Gastroesophageal sphincter (tissue), 4 donors: ENCODE measurements around the gene CFAP99. TPM values are rescaled to one million over a fixed set of nuclear protein-coding genes. Genes with fewer than 3 reads are reported as not detected.
"Not testable (repeated sequence)": the region's sequence is repeated elsewhere in the genome, so short reads cannot be mapped to it uniquely, and the experiment has no call there.

Source experiments
- ATAC-seq: fragments of 150-250 bp; one replicate; pipeline ENCODE4 v1.9.1; 2016; ENCODE audit warnings: mild to moderate bottlenecking, moderate library complexity
- H3K27ac ChIP-seq, 4 donors: fragments of 200-600 bp; sonication (generic) in 3 of 4; 1 replicate in 3 of 4; 2 replicates in 1 of 4; pipeline ENCODE4 v1.5.1; 2016 to 2019
- H3K27me3 ChIP-seq: fragments of 200-600 bp; sonication (generic); one replicate; pipeline ENCODE4 v1.5.1; 2019
- H3K36me3 ChIP-seq, 2 donors: fragments of 200-600 bp; sonication (generic); one replicate each; pipeline ENCODE4 v1.5.1; 2019; ENCODE audit warnings: control low read depth in 1 of 2
- H3K4me1 ChIP-seq, 3 donors: fragments of 200-600 bp; sonication (generic); 1 replicate in 2 of 3; 2 replicates in 1 of 3; pipeline ENCODE4 v1.5.1; 2016 to 2019; ENCODE audit warnings: control low read depth in 2 of 3
- H3K4me3 ChIP-seq, 2 donors: fragments of 200-600 bp; sonication (generic); one replicate each; pipeline ENCODE4 v1.5.1; 2019; ENCODE audit warnings: mild to moderate bottlenecking in 1 of 2, moderate library complexity in 1 of 2
- H3K9me3 ChIP-seq, 3 donors: fragments of 200-600 bp; sonication (generic); one replicate each; pipeline ENCODE4 v1.5.1; 2017 to 2019; ENCODE audit warnings: control low read depth in 2 of 3
- EP300 ChIP-seq: sonication (generic); formaldehyde crosslinking; IDR thresholded peaks from one replicate; pipeline ENCODE4 v1.6.1; 2017; ENCODE audit warnings: antibody characterized with exemption, mild to moderate bottlenecking
- POLR2A ChIP-seq, 2 donors: fragments of 450-650 bp; IDR thresholded peaks; one replicate each; pipeline ENCODE4 v1.6.1; 2017; ENCODE audit warnings: antibody characterized with exemption in 2 of 2, mild to moderate bottlenecking in 2 of 2, moderate library complexity in 1 of 2
- POLR2AphosphoS5 ChIP-seq: sonication (generic); formaldehyde crosslinking; IDR thresholded peaks from one replicate; pipeline ENCODE4 v1.6.1; 2017; ENCODE audit warnings: antibody characterized with exemption
- WGBS, 2 donors: methylation state at CpG; one replicate each; pipeline ENCODE4 v1.1.5; 2018; ENCODE audit warnings: low coverage in 1 of 2; 5-methylcytosine and 5-hydroxymethylcytosine counted together
- total RNA-seq, 4 donors: library from RNA; depleted of rRNA; stranded (reverse); fragments of >200 nt; gene quantifications; one replicate each; pipeline ENCODE4 v1.1.0, GENCODE V29; 2016
- TF ChIP-seq, protein P1 (sequence below), 4 experiments: fragments of 200-600 bp in 2 of 4; fragments of 450-650 bp in 2 of 4; sonication (generic) in 1 of 4; IDR thresholded peaks; one replicate each; pipeline ENCODE4 v1.5.1; 2017 to 2019; ENCODE audit warnings: antibody characterized with exemption in 4 of 4, mild to moderate bottlenecking in 2 of 4, moderate library complexity in 2 of 4

The CFAP99 gene
- total RNA-seq, 4 donors from 2014 or later = not detected

GRCh38 chr4:2373532-2373931 is 45.2 kb upstream of the CFAP99 start:
- 82 to 83% methylated on average over 6 to 7 of the region's 7 CpGs for WGBS, 2 donors
- H3K27ac ChIP-seq = no peak overlapping the region
- ATAC-seq = no peak
- H3K4me1 ChIP-seq = no peaks in the 10 kb centered on the region
- H3K36me3 ChIP-seq = peaks cover 0 to 6% of the 10 kb centered on the region in 2 donors
- H3K9me3 ChIP-seq = peaks cover 0 to 7% (median 0%) of the 10 kb centered on the region in 3 donors
- no peak overlapping the region for H3K4me3 ChIP-seq
- no peaks in the 10 kb centered on the region for H3K27me3 ChIP-seq
- TF ChIP-seq POLR2AphosphoS5 (no peak), POLR2A (IDR thresholded peaks at IDR 0.05) (no peak), EP300 (no peak)
- TF ChIP-seq, protein P1, sequence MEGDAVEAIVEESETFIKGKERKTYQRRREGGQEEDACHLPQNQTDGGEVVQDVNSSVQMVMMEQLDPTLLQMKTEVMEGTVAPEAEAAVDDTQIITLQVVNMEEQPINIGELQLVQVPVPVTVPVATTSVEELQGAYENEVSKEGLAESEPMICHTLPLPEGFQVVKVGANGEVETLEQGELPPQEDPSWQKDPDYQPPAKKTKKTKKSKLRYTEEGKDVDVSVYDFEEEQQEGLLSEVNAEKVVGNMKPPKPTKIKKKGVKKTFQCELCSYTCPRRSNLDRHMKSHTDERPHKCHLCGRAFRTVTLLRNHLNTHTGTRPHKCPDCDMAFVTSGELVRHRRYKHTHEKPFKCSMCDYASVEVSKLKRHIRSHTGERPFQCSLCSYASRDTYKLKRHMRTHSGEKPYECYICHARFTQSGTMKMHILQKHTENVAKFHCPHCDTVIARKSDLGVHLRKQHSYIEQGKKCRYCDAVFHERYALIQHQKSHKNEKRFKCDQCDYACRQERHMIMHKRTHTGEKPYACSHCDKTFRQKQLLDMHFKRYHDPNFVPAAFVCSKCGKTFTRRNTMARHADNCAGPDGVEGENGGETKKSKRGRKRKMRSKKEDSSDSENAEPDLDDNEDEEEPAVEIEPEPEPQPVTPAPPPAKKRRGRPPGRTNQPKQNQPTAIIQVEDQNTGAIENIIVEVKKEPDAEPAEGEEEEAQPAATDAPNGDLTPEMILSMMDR (IDR thresholded peaks at IDR 0.05) = no peak

DNA sequence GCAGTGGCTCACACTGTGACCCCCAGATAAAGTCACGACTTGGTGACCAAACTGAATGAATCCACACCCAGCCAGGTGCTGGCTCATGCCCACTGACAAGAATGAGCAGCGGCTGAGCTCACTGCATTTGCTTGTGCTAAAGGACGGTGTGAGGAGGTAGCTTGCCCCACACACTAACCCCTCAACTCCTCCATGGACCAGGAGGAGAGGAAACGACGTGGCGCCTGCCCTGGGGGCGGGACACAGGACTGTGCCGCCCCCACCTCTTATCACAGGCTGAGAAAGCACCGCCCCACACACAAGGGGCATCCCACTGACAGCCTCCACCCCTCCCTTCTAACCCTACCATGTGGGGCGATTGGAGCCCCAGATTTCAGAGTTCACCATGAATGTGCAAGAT is 43.3 kb upstream of the CFAP99 start:
- H3K4me1 ChIP-seq = no peaks in the 10 kb centered on the region
- no peak for ATAC-seq

DNA sequence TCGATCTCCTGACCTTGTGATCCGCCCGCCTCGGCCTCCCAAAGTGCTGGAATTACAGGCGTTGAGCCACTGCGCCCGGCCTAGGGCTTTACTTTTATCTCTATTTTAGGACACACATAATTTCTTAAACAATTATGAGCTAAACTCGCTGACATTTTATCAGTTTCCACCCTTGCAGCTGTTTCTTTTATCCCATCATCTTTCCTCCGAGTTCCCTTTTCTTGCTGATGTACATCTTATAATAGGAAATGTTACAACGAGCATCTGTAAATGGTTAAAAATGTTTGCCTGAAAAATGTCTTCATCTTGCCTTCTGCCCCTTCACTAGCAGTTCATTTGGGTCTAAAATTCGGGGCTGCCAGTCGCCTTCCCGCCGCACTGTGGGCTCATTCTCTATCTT is 41.5 kb upstream of the CFAP99 start:
- H3K4me3 ChIP-seq = no peak overlapping the region
- no peaks in the 10 kb centered on the region for H3K36me3 ChIP-seq
- H3K9me3 ChIP-seq = no peaks in the 10 kb centered on the region
- WGBS, 2 donors = 85 to 94% methylated on average over 7 to 14 of the region's 14 CpGs
- no peak for TF ChIP-seq POLR2A (IDR thresholded peaks at IDR 0.05)
- TF ChIP-seq EP300 = no peak
- TF ChIP-seq POLR2AphosphoS5 = no peak
- TF ChIP-seq, protein P1 (IDR thresholded peaks at IDR 0.05) = no peak
- no peaks in the 10 kb centered on the region for H3K27me3 ChIP-seq
- ATAC-seq = no peak
- no peak overlapping the region for H3K27ac ChIP-seq
- H3K4me1 ChIP-seq = no peaks in the 10 kb centered on the region

More for the DNA sequence above, 43.3 kb upstream of the CFAP99 start:
- no peak for TF ChIP-seq POLR2A (IDR thresholded peaks at IDR 0.05)
- TF ChIP-seq POLR2AphosphoS5 = no peak
- Histone ChIP-seq H3K27me3 (no peaks in the 10 kb centered on the region), H3K4me3 (no peak overlapping the region), H3K27ac (no peak overlapping the region), H3K36me3 (peaks cover 0 to 5% of the 10 kb centered on the region in 2 donors), H3K9me3 (no peaks in the 10 kb centered on the region)
- 78 to 84% methylated on average over 6 to 7 of the region's 10 CpGs for WGBS, 2 donors

GRCh38 chr4:2378401-2378800 is 40.4 kb upstream of the CFAP99 start:
- WGBS, 2 donors = 69% methylated on average over 5 of the region's 5 CpGs; no CpG with 5 or more reads in 1 of the 2 donors
- ATAC-seq = no peak
- no peak overlapping the region for H3K4me3 ChIP-seq
- TF ChIP-seq, protein P1 (IDR thresholded peaks at IDR 0.05) = no peak
- no peak for TF ChIP-seq POLR2A (IDR thresholded peaks at IDR 0.05)
- no peak for TF ChIP-seq POLR2AphosphoS5
- no peak for TF ChIP-seq EP300
- no peaks in the 10 kb centered on the region for H3K27me3 ChIP-seq
- no peaks in the 10 kb centered on the region for H3K9me3 ChIP-seq
- no peaks in the 10 kb centered on the region for H3K36me3 ChIP-seq
- H3K27ac ChIP-seq = no peak overlapping the region
- no peaks in the 10 kb centered on the region for H3K4me1 ChIP-seq

GRCh38 chr4:2378898-2379297 is 39.9 kb upstream of the CFAP99 start:
- Histone ChIP-seq H3K27me3 (no peaks in the 10 kb centered on the region), H3K36me3 (no peaks in the 10 kb centered on the region), H3K27ac (no peak overlapping the region), H3K9me3 (no peaks in the 10 kb centered on the region), H3K4me3 (no peak overlapping the region), H3K4me1 (no peaks in the 10 kb centered on the region)
- no peak for TF ChIP-seq EP300
- TF ChIP-seq, protein P1 (IDR thresholded peaks at IDR 0.05) = no peak
- no peak for TF ChIP-seq POLR2A (IDR thresholded peaks at IDR 0.05)
- no peak for TF ChIP-seq POLR2AphosphoS5
- WGBS, 2 donors = 83% methylated on average over 2 of the region's 3 CpGs; no CpG with 5 or more reads in 1 of the 2 donors
- ATAC-seq = no peak

DNA sequence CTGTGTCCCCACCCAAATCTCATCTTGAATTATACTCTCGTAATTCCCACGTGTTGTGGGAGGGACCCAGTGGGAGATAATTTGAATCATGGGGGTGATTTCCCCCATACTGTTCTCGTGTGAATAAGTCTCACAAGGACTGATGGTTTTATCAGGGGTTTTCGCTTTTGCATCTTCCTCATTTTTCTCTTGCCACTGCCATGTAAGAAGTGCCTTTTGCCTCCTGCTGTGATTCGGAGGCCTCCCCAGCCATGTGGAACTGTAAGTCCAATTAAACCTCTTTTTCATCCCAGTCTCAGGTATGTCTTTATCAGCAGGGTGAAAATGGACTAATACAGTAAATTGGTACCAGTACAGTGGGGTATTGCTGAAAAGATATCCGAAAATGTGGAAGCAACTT is 38.2 kb upstream of the CFAP99 start:
- H3K27me3 ChIP-seq, H3K4me3 ChIP-seq, H3K36me3 ChIP-seq, H3K9me3 ChIP-seq, ATAC-seq, H3K4me1 ChIP-seq, H3K27ac ChIP-seq: not testable (repeated sequence)
- 81% methylated on average over 6 of the region's 6 CpGs; no CpG with 5 or more reads in 1 of the 2 donors for WGBS, 2 donors

DNA sequence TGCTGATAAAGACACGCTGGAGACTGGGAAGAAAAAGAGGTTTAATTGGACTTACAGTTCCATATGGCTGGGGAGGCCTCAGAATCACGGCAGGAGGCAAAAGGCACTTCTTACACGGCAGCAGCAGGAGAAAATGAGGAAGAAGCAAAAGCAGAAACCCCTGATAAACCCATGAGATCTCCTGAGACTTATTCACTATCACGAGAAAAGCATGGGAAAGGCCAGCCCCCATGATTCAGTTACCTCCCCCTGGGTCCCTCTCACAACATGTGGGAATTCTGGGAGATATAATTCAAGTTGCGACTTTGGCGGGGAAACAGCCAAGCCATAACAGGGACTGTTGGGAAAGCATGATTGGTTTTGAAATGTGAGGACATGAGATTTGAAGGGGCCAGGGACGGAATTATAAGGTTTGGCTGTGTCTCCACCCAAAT is 36.0 kb upstream of the CFAP99 start:
- H3K36me3 ChIP-seq, H3K4me1 ChIP-seq, H3K4me3 ChIP-seq, H3K9me3 ChIP-seq, ATAC-seq, H3K27me3 ChIP-seq, H3K27ac ChIP-seq: not testable (repeated sequence)
- 63 to 76% methylated on average over 6 to 7 of the region's 7 CpGs for WGBS, 2 donors

GRCh38 chr4:2383220-2383631 is 35.5 kb upstream of the CFAP99 start:
- 77 to 78% methylated on average over 6 to 8 of the region's 8 CpGs for WGBS, 2 donors
- not testable (repeated sequence) for H3K27ac ChIP-seq, H3K27me3 ChIP-seq, ATAC-seq, H3K9me3 ChIP-seq, H3K4me3 ChIP-seq, H3K4me1 ChIP-seq, H3K36me3 ChIP-seq
